Aorta (tissue), 5 donors: ENCODE measurements around the gene UBE3D. TPM values are rescaled to one million over a fixed set of nuclear protein-coding genes. Genes with fewer than 3 reads are reported as not detected.

Experiments
- ATAC-seq: fragments of 200-7000 bp; cut with Tn5 transposase; one replicate; pipeline ENCODE4 v1.9.1; 2022; ENCODE audit warnings: moderate library complexity; ENCODE audit not compliant: low FRiP score
- DNase-seq, 2 donors: peaks; one replicate each; pipeline ENCODE4 v3.0.0-alpha.2; 2020
- H3K27ac ChIP-seq, 2 donors: one replicate each; pipeline ENCODE4 v1.5.1; 2013; ENCODE audit warnings: low read length in 2 of 2, mild to moderate bottlenecking in 2 of 2, moderate library complexity in 2 of 2, control low read depth in 1 of 2, inconsistent platforms in 1 of 2, low read depth in 1 of 2
- H3K27me3 ChIP-seq, 2 donors: one replicate each; pipeline ENCODE4 v1.6.1; 2013; ENCODE audit warnings: control low read depth in 1 of 2, low read length in 1 of 2, mild to moderate bottlenecking in 1 of 2, moderate library complexity in 1 of 2; ENCODE audit not compliant: insufficient read depth in 2 of 2, control insufficient read depth in 1 of 2
- H3K36me3 ChIP-seq, 2 donors: one replicate each; pipeline ENCODE4 v1.6.1; 2013; ENCODE audit warnings: control low read depth in 1 of 2, low read length in 1 of 2, mild to moderate bottlenecking in 1 of 2; ENCODE audit not compliant: insufficient read depth in 2 of 2, control insufficient read depth in 1 of 2
- H3K4me1 ChIP-seq, 2 donors: one replicate each; pipeline ENCODE4 v1.6.1; 2013; ENCODE audit warnings: low read length in 2 of 2, control low read depth in 1 of 2, mild to moderate bottlenecking in 1 of 2, moderate library complexity in 1 of 2; ENCODE audit not compliant: insufficient read depth in 2 of 2, control insufficient read depth in 1 of 2
- H3K4me3 ChIP-seq, 2 donors: one replicate each; pipeline ENCODE4 v1.5.1; 2013; ENCODE audit warnings: low read length in 2 of 2, control low read depth in 1 of 2, mild to moderate bottlenecking in 1 of 2
- H3K9me3 ChIP-seq: one replicate; pipeline ENCODE4 v1.6.1; 2013; ENCODE audit warnings: mild to moderate bottlenecking, low read length; ENCODE audit not compliant: control insufficient read depth
- WGBS, 2 donors: extraction: QIAGEN DNeasy Blood & Tissue Kit; methylation state at CpG; one replicate each; pipeline ENCODE4 v1.1.7; 2013; 5-methylcytosine and 5-hydroxymethylcytosine counted together
- intact Hi-C, 2 donors: fragments of 100-400 bp; cut with DNase I; formaldehyde crosslinking; loops; one replicate each; pipeline versions ENCODE4 v1.14.2 to v1.15.0; 2022
- polyA plus RNA-seq, 2 donors: library from polyadenylated mRNA; stranded (reverse); fragments of 200-250 nt; gene quantifications; one replicate each; pipeline ENCODE4 v1.2.3, GENCODE V29; 2013
- total RNA-seq, 2 donors: library from RNA; stranded (reverse); fragmentation: NEBNext Ultra II Directional; extraction: Animal tissue kit (Norgen Biotek cat#: 25700); gene quantifications; one replicate each; pipeline ENCODE4 v1.2.1, GENCODE V29; 2021
- donor health status: healthy with polysubstance abuse.
- donor health status: Bipolar disorder and iron deficiency.
- donor health status: DM: no; HTN: no; CAD: no.
- donor health status: DM: no; HTN: no; CAD: no.
- donor health status: DM: yes; HTN: yes; CAD: no.

UBE3D gene
- total and polyA plus RNA-seq, 4 donors, result 1.8 to 7.7 (median 3.7) TPM

DNA sequence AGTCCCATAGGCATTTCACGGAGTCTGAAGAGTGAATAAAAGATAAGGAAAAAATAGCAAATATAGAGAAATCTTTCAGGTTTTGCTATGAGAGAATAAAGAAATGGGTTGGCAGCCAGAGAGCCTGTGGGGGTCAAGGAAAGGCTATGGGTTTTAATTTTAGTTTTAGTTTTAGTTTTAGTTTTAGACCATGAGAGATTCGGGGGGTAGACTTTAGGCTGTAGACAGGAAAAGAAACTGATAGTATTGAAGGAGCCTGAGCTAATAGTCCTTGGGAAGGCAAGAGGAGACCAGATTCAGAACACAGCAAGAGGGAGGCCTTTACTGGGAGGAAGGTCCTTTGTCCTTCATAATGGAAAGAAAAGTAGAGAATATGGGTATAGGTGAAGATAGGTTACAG lies 21.1 kb upstream of the UBE3D start:
- intact Hi-C loops, result no loop called here
- Histone ChIP-seq H3K4me3 (no peak overlapping the region), H3K9me3 (no peaks in the 10 kb centered on the region), H3K27ac (no peak overlapping the region), H3K27me3 (no peaks in the 10 kb centered on the region), H3K4me1 (no peaks in the 10 kb centered on the region), H3K36me3 (no peaks in the 10 kb centered on the region)
- DNase-seq (no peak), ATAC-seq (no peak)
- WGBS, 2 donors, result 91 to 93% methylated on average over 2 of the region's 2 CpGs

DNA sequence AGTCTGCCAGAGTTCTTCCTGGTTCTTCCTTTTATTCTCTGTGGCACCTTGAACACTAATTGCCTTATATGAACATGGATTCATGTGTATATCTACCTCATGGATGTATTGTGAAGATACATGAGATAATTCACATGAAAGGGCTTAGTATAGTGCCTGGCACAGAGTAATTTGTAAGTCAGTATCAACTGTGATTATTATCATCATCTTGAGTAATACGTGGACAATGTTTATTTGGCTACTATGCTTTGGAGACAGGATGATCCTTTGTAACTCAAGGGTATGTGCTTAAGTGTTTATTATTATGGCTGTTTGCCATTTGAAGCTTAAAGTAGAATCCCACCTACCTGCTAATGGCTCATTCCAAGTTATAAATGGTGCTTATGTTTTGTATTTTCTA lies 17.8 kb upstream of the UBE3D start:
- Histone ChIP-seq H3K36me3 (no peaks in the 10 kb centered on the region), H3K27ac (no peak overlapping the region), H3K9me3 (no peaks in the 10 kb centered on the region), H3K4me1 (no peaks in the 10 kb centered on the region), H3K4me3 (no peak overlapping the region), H3K27me3 (no peaks in the 10 kb centered on the region)
- WGBS, 2 donors, result 70 to 80% methylated on average over 1 of the region's 1 CpG
- intact Hi-C loops, result no loop called here
- ATAC-seq (no peak), DNase-seq (no peak)

DNA sequence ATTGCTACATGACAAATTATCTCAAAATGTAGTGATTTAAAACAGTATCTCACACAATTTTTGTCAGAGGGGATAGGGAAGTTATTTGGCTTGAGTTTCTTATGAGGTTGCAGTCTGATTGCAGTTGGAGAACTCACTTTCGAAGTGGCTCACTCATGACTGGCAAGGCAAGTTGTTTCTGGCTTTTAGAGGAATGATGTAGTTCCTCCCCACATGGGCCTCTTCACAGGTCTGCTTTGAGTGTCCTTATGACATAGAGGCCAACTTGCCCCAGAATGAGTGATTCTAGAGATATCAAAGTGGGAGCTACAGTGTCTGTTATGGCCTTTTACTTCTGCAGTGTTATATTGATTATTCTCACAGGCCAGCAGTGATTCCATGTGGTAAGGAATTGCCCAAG lies 8.0 kb upstream of the UBE3D start:
- WGBS, 2 donors, result 60 to 68% methylated on average over 1 of the region's 1 CpG

DNA sequence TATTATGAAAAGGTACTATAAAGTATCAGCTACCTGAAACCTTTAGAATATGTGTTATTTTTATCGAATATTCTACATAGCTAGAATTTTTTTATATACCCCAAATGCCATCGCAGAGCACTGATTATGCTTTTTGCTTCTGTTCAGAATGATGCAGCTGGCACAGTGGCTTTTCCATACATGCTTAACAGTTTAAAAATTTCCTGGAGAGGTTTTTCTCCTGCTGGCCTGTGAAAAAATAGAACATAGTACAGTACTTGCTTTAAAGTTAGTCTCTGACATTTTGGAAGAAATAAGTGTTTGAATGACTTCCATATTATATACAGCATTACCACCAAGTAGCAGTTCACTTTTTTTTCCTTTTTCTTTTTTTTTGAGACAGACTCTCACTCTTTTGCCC lies 7.1 kb upstream of the UBE3D start:
- Histone ChIP-seq H3K4me1 (no peaks in the 10 kb centered on the region), H3K9me3 (no peaks in the 10 kb centered on the region), H3K36me3 (no peaks in the 10 kb centered on the region), H3K4me3 (no peak overlapping the region), H3K27me3 (no peaks in the 10 kb centered on the region), H3K27ac (no peak overlapping the region)
- intact Hi-C loops, result no loop called here
- no peak for ATAC-seq
- no peak for DNase-seq
- WGBS, 2 donors, result 60 to 63% methylated on average over 2 of the region's 2 CpGs

More for the DNA sequence above, 8.0 kb upstream of the UBE3D start:
- no peak for ATAC-seq
- H3K4me3 ChIP-seq, result no peak overlapping the region
- DNase-seq, result no peak
- H3K27ac ChIP-seq, result no peak overlapping the region
- intact Hi-C loops, result no loop called here
- H3K36me3 ChIP-seq, result no peaks in the 10 kb centered on the region
- no peaks in the 10 kb centered on the region for H3K9me3 ChIP-seq
- H3K27me3 ChIP-seq, result no peaks in the 10 kb centered on the region
- H3K4me1 ChIP-seq, result no peaks in the 10 kb centered on the region

DNA sequence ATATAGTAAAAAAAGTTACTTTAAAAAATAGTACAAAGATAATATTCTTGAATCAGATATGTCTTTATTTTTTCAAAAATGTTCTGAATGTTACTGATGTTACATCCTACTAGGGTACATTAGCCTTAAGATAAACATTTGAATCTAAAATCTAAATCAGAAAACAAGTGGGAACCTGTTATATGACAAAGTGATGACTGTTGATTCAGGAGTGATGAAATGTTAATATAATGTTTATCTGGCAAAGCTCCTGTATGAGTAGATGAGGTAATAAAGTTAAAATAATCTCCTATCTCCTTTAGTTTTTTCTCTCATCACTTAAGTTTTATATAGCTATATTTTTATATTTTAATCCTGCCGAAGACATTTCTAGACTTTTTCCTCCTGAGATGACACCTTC lies 6.1 kb upstream of the UBE3D start:
- DNase-seq, result no peak
- no peak for ATAC-seq
- Histone ChIP-seq H3K4me3 (no peak overlapping the region), H3K27me3 (no peaks in the 10 kb centered on the region), H3K4me1 (no peaks in the 10 kb centered on the region), H3K27ac (no peak overlapping the region), H3K9me3 (no peaks in the 10 kb centered on the region), H3K36me3 (no peaks in the 10 kb centered on the region)
- intact Hi-C loops, result no loop called here
- WGBS, 2 donors, result 11 to 27% methylated on average over 1 of the region's 1 CpG

DNA sequence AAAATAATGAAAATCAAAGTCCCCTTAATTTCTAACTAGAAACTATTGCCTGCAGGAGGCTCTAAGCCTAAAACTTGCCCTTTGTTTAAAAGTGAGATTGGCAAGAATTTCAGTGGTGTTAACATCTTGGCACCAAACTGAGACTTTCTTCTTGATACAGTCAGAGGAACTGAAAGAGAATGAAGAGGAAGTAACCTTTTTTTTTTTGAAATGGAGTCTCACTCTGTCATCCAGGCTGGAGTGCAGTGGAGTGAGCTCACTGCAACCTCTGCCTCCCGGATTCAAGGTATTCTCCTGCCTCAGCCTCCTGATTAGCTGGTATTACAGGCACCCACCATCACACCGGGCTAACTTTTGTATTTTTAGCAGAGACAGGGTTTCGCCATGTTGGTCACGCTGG lies 5.4 kb upstream of the UBE3D start:
- Histone ChIP-seq H3K9me3 (no peaks in the 10 kb centered on the region), H3K27me3 (no peaks in the 10 kb centered on the region), H3K4me3 (no peak overlapping the region), H3K27ac (no peak overlapping the region), H3K36me3 (no peaks in the 10 kb centered on the region), H3K4me1 (no peaks in the 10 kb centered on the region)
- intact Hi-C loops, result no loop called here
- DNase-seq (no peak), ATAC-seq (no peak)
- WGBS, 2 donors, result 64 to 79% methylated on average over 4 of the region's 4 CpGs

DNA sequence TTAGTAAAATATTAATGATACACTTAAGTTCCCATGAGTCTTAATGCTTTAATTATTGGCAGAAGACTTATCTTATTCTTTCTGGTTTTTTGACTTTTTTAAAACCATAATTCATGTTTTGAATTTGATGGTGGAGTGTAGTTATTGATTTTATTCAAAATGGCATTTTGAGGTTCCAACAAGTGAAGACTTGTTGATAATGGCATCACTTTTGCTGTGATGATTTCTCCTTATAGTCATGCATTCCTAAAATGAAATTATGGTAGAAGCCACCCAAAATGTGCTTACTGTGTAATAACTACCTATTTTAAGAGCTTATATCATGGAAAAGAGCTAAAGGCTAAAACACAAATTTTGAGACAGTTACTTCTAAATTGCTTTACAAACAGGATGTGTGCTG lies 4.0 kb upstream of the UBE3D start:
- no peaks in the 10 kb centered on the region for H3K27me3 ChIP-seq
- H3K4me1 ChIP-seq, result no peaks in the 10 kb centered on the region
- H3K9me3 ChIP-seq, result no peaks in the 10 kb centered on the region
- no peak for ATAC-seq
- intact Hi-C loops, result loop anchor here (5.0 to 10.0 kb wide), 3 partner anchors 48 to 145 kb away; partner anchors contain the start of genes PGM3 (in 1 of the 2) and RWDD2A (in 1 of the 2)
- H3K4me3 ChIP-seq, result no peak overlapping the region
- H3K27ac ChIP-seq, result no peak overlapping the region
- H3K36me3 ChIP-seq, result no peaks in the 10 kb centered on the region
- no peak for DNase-seq

DNA sequence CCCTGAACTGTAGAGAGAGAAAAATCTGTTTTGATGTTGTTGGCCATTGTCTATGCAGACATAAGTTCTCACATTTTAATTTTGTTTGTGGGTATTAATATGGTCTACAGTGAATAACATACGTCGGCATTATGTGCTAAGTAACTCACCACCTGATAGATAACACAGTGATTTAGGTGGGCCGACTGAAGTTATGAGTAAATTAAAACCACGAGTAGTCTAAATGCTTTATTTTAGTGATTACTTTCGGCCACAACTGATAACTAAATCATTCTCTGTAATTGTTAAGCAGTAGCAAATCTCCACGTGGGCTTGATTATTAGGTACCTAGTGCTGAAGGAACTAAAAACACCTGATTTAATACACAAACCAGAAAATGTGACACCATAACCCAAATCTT lies 3.0 kb upstream of the UBE3D start:
- no peaks in the 10 kb centered on the region for H3K9me3 ChIP-seq
- intact Hi-C loops, result loop anchor here (5.0 to 10.0 kb wide), 3 partner anchors 49 to 146 kb away; partner anchors contain the start of genes PGM3 (in 1 of the 2) and RWDD2A (in 1 of the 2)
- H3K4me3 ChIP-seq, result peak overlapping the region; percentile 70 to 97
- no peak overlapping the region for H3K27ac ChIP-seq
- DNase-seq, result no peak
- no peaks in the 10 kb centered on the region for H3K36me3 ChIP-seq
- H3K4me1 ChIP-seq, result no peaks in the 10 kb centered on the region
- no peak for ATAC-seq
- no peaks in the 10 kb centered on the region for H3K27me3 ChIP-seq
- 39 to 41% methylated on average over 6 of the region's 6 CpGs for WGBS, 2 donors

DNA sequence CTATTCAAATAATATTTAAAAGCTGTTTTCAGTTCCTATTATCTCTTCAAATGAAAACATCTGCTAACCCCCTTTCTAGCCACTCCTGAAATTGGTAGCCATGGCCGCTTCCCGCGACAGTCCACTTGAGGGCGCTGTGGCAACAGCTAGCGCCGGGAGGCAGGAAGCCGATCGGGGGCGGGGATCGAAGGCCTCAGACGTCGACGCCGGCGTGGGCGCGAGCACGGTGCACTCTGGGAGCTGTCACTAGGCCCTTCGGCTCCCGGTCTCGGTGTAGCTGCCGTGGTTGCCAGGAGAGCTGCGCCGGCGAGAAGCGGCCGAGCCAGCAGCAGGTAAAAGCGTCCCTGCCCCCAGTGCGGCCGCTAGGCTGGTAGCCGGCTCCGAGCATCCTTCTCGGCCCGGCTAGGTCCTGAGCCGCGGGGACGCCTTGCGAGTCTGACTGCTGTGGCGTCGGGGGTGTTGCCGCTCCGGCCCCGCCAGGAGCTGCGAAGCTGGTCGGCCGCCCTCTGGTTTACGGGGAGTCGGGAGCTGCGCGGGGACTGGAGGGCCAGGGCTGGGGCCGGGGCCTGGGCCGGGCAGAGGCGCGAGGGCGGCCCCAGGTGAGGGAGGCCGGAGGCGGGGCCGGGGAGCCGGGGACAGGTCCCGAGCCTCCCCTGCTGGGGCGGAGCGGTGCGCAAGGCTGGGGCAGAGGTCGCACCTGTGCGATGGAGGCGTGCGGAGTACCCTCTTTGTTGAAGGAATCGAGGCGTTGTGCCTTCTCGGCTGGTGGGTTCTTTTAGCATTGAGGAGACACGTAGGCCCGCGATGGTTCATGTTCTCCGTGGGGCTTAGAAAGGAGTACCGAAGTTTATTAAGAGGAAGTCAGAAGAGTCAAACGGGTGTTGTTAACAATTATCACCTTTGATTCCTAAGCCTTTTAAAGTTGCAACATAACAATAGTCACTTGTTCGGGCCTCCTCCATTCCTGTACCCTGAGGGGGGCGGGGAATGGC lies 2.1 kb upstream of the UBE3D start, which contains the start of gene DOP1A:
TSS of gene DOP1A (plus strand) at position 224 of the 992 bp plus-strand sequence. CDS start 29,307 bp downstream, outside the sequence.
- no peaks in the 10 kb centered on the region for H3K4me1 ChIP-seq
- peak; percentile 98 to 99 for DNase-seq
- ATAC-seq, result peak; percentile 96

More for the DNA sequence above, 2.1 kb upstream of the UBE3D start, which contains the start of gene DOP1A:
- intact Hi-C loops, result loop anchor here (1.0 to 10.0 kb wide), 6 partner anchors 50 to 447 kb away; partner anchors contain the start of genes PGM3 (in 1 of the 2), PRSS35 (in 1 of the 2) and RWDD2A (in 1 of the 2)
- Histone ChIP-seq H3K36me3 (no peaks in the 10 kb centered on the region), H3K27me3 (no peaks in the 10 kb centered on the region), H3K27ac (peak within 1 kb of the TSS in 1 of 2 donors; percentile 83), H3K4me3 (peak within 1 kb of the TSS; percentile 70 to 97), H3K9me3 (no peaks in the 10 kb centered on the region)
- 0 to 1% methylated on average over 75 to 78 of the region's 78 CpGs for WGBS, 2 donors
